Activated CD8-positive, alpha-beta T cell treated with anti-CD3 and anti-CD28 coated beads for 36 hours (primary cell): Measurements from ENCODE around the gene ISCA2. TPM values are rescaled to one million over a fixed set of nuclear protein-coding genes. Genes with fewer than 3 reads are reported as not detected.

Experiments
- ATAC-seq: fragments of 200-7000 bp; cut with Tn5 transposase; one replicate; pipeline ENCODE4 v1.10.0; 2021; ENCODE audit warnings: mild to moderate bottlenecking, moderate library complexity
- CTCF ChIA-PET: fragments of 350-600 bp; sonication (Branson Sonifier 250); formaldehyde crosslinking; loops from one replicate; lab custom pipeline; 2021; ENCODE audit warnings: antibody characterized with exemption; lab: Charles Lee
- POLR2A ChIA-PET: fragments of 350-600 bp; sonication (Branson Sonifier 250); formaldehyde crosslinking; loops from one replicate; lab custom pipeline; 2021; ENCODE audit warnings: antibody characterized with exemption; lab: Charles Lee
- DNase-seq: peaks from one replicate; pipeline ENCODE4 v3.0.0-alpha.2; 2020
- H3K27ac Mint-ChIP-seq: one replicate; pipeline ENCODE4 v1.8.0; 2021; ENCODE audit warnings: mild to moderate bottlenecking, mixed read lengths
- H3K27me3 Mint-ChIP-seq: one replicate; pipeline ENCODE4 v1.8.0; 2021; ENCODE audit warnings: mixed read lengths
- H3K36me3 Mint-ChIP-seq: one replicate; pipeline ENCODE4 v1.8.0; 2021; ENCODE audit warnings: low read depth, mixed read lengths
- H3K4me1 Mint-ChIP-seq: one replicate; pipeline ENCODE4 v1.8.0; 2021; ENCODE audit warnings: low read depth, mixed read lengths
- H3K4me3 Mint-ChIP-seq: one replicate; pipeline ENCODE4 v1.8.0; 2021; ENCODE audit warnings: mild to moderate bottlenecking, moderate library complexity, mixed read lengths
- H3K9me3 Mint-ChIP-seq: one replicate; pipeline ENCODE4 v1.8.0; 2021; ENCODE audit warnings: mixed read lengths
- intact Hi-C: fragments of 100-400 bp; cut with micrococcal nuclease; formaldehyde crosslinking; loops from one replicate; pipeline ENCODE4 v1.10.0; 2022
- total RNA-seq, 2 experiments: library from RNA; stranded (reverse); gene quantifications; one replicate each; pipeline ENCODE4 v1.2.3, GENCODE V29; 2021
- TF ChIP-seq, protein P1 (sequence below): fragments of 200-600 bp; IDR thresholded peaks from one replicate; pipeline ENCODE4 v1.8.0; 2022; ENCODE audit warnings: antibody characterized with exemption, mild to moderate bottlenecking

The ISCA2 gene
- total RNA-seq, 2 experiments from 2014 or later = 29.1 to 31.7 TPM

GRCh38 chr14:74503938-74504335, 10.4 kb downstream of the ISCA2 start:
- POLR2A ChIA-PET = no interaction called here
- ATAC-seq = no peak

DNA sequence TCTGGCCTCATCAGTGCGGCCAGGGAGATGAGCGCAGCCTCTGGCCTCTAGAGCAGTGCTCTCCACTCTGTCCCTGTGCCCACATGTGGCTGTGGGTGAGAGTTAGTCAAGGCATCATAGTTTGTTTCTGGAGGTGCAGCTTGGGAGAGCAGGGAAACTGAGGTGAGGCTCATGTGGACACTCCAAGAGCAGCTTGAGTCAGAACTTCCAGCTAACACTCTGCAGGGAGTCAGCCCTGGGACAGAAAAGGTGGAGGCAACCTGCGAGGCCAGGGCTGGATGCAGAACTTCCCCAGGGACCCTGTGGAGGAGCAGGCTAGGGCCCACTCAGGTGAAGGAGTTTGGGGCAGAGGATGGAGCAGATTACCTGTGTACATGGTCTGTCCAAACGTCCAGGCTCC, 10.8 kb downstream of the ISCA2 start:
- H3K9me3 Mint-ChIP-seq = no peaks in the 10 kb centered on the region
- no peak for DNase-seq
- H3K4me1 Mint-ChIP-seq = peaks cover 3% of the 10 kb centered on the region
- H3K27me3 Mint-ChIP-seq = no peaks in the 10 kb centered on the region
- ChIA-PET POLR2A (no interaction called here), CTCF (interaction anchor here (0.7 to 0.8 kb wide), 2 partner anchors 10 to 247 kb away, joined by 3 read pairs; partner anchors contain the start of gene ISCA2)
- no peak for ATAC-seq
- H3K36me3 Mint-ChIP-seq = no peaks in the 10 kb centered on the region
- intact Hi-C loops = no loop called here
- no peak overlapping the region for H3K27ac Mint-ChIP-seq
- H3K4me3 Mint-ChIP-seq = no peak overlapping the region
- TF ChIP-seq, protein P1, sequence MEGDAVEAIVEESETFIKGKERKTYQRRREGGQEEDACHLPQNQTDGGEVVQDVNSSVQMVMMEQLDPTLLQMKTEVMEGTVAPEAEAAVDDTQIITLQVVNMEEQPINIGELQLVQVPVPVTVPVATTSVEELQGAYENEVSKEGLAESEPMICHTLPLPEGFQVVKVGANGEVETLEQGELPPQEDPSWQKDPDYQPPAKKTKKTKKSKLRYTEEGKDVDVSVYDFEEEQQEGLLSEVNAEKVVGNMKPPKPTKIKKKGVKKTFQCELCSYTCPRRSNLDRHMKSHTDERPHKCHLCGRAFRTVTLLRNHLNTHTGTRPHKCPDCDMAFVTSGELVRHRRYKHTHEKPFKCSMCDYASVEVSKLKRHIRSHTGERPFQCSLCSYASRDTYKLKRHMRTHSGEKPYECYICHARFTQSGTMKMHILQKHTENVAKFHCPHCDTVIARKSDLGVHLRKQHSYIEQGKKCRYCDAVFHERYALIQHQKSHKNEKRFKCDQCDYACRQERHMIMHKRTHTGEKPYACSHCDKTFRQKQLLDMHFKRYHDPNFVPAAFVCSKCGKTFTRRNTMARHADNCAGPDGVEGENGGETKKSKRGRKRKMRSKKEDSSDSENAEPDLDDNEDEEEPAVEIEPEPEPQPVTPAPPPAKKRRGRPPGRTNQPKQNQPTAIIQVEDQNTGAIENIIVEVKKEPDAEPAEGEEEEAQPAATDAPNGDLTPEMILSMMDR = no peak

More at GRCh38 chr14:74503938-74504335, 10.4 kb downstream of the ISCA2 start:
- Mint-ChIP-seq H3K27me3 (no peaks in the 10 kb centered on the region), H3K36me3 (no peaks in the 10 kb centered on the region), H3K27ac (no peak overlapping the region), H3K4me1 (peaks cover 3% of the 10 kb centered on the region), H3K9me3 (no peaks in the 10 kb centered on the region), H3K4me3 (no peak overlapping the region)
- intact Hi-C loops = no loop called here
- TF ChIP-seq, protein P1 = no peak
- no peak for DNase-seq
- CTCF ChIA-PET = interaction anchor here (0.8 kb wide), 1 partner anchor 10 kb away, joined by 3 read pairs; the partner anchor contains the start of gene ISCA2

DNA sequence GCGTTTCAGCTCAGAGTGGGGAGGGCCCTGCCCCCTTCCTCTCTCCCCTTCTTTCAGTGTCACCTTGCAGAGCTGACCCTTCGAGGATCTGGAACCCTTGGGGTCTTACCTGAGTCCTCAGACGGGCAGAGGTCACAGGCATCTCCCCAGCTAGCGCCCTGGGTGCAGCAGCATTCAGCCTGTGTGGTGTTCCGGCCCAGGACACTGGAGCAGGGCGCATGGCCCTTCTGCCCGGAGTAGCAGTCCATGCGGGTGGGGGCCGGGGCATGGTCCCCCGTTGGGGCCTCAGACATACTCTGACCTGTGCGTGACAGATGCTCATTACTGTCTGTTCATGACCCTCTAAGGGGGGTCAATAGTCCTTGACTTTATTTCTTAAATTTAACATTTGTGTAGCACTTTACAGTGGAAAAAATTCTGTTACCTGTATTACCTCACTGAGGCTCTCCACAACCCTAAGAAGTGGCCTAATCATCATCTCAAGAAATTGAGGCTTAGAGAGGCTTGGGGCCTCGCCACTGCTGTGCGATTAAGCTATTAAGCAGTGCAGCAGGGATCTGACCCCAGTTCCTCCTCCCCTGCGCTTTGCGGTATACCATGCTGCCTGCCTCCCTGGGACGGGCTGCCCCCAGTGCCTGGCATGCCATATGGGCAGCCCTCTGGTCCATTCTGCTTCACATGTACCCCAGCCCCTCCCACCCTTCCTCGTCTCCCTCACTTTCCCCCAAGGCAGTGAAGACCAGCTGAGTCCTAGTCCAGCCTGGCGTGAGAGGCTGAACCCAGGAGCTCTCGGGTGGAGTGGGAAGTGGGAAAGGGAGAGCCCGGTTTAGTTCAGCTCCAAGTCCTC, 11.5 kb downstream of the ISCA2 start:
- intact Hi-C loops = no loop called here
- H3K27me3 Mint-ChIP-seq = no peaks in the 10 kb centered on the region
- TF ChIP-seq, protein P1 = no peak
- H3K36me3 Mint-ChIP-seq = no peaks in the 10 kb centered on the region
- peaks cover 3% of the 10 kb centered on the region for H3K4me1 Mint-ChIP-seq
- no peak for DNase-seq
- ATAC-seq = no peak
- no peak overlapping the region for H3K4me3 Mint-ChIP-seq
- ChIA-PET CTCF (interaction anchor here (0.7 kb wide), 1 partner anchor 248 kb away, joined by 3 read pairs; no protein-coding TSS in a partner anchor), POLR2A (no interaction called here)
- no peak overlapping the region for H3K27ac Mint-ChIP-seq
- H3K9me3 Mint-ChIP-seq = no peaks in the 10 kb centered on the region

GRCh38 chr14:74505831-74506230, 12.3 kb downstream of the ISCA2 start:
- H3K27me3 Mint-ChIP-seq = no peaks in the 10 kb centered on the region
- CTCF ChIA-PET = no interaction called here

More at GRCh38 chr14:74505831-74506230, 12.3 kb downstream of the ISCA2 start:
- peaks cover 3% of the 10 kb centered on the region for H3K4me1 Mint-ChIP-seq
- POLR2A ChIA-PET = no interaction called here
- no peaks in the 10 kb centered on the region for H3K9me3 Mint-ChIP-seq
- H3K27ac Mint-ChIP-seq = no peak overlapping the region
- H3K36me3 Mint-ChIP-seq = no peaks in the 10 kb centered on the region
- DNase-seq = no peak
- ATAC-seq = no peak
- TF ChIP-seq, protein P1 = no peak
- H3K4me3 Mint-ChIP-seq = no peak overlapping the region
- intact Hi-C loops = no loop called here
